Neural progenitor cell (in vitro differentiated cells): ENCODE measurements around the gene PI16.

Experiments
- EZH2 ChIP-seq: fragments of 200-600 bp; sonication (generic); IDR thresholded peaks from 2 replicates; pipeline ENCODE4 v1.6.1; 2017; ENCODE audit warnings: antibody characterized with exemption, mild to moderate bottlenecking, moderate library complexity
- EZH2phosphoT487 ChIP-seq: fragments of 200-600 bp; sonication (generic); IDR thresholded peaks from 2 replicates; pipeline ENCODE4 v1.6.1; 2017; ENCODE audit warnings: antibody characterized with exemption
- TF ChIP-seq, protein P1 (sequence below): fragments of 200-600 bp; sonication (generic); IDR thresholded peaks from 2 replicates; pipeline ENCODE4 v1.5.1; 2017; ENCODE audit warnings: antibody characterized with exemption, mild to moderate bottlenecking

DNA sequence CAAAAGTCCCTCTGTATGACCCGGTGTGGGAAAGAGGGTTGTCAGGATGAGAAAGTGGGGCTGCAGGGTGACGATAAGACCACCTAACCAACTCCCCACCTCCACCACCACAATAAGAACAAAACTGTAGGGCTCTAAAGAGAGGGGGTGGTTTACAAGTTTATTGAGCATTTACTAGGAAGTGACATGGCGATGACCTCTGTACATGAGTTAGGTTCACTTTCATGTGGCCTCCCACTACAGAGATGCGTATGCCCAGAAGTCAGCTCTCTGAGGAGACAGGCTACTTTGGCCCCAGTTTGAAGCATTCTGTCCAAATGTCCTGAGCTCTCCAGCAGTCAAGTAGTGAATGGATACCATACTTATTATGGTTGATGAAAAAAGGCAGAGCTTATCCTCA, 28.7 kb upstream of the PI16 start:
- TF ChIP-seq, protein P1, sequence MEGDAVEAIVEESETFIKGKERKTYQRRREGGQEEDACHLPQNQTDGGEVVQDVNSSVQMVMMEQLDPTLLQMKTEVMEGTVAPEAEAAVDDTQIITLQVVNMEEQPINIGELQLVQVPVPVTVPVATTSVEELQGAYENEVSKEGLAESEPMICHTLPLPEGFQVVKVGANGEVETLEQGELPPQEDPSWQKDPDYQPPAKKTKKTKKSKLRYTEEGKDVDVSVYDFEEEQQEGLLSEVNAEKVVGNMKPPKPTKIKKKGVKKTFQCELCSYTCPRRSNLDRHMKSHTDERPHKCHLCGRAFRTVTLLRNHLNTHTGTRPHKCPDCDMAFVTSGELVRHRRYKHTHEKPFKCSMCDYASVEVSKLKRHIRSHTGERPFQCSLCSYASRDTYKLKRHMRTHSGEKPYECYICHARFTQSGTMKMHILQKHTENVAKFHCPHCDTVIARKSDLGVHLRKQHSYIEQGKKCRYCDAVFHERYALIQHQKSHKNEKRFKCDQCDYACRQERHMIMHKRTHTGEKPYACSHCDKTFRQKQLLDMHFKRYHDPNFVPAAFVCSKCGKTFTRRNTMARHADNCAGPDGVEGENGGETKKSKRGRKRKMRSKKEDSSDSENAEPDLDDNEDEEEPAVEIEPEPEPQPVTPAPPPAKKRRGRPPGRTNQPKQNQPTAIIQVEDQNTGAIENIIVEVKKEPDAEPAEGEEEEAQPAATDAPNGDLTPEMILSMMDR = no peak
- TF ChIP-seq EZH2 (no peak), EZH2phosphoT487 (no peak)
